MCF 10A (cell line): ENCODE measurements around the gene TMEM212. TPM values are rescaled to one million over a fixed set of nuclear protein-coding genes. Genes with fewer than 3 reads are reported as not detected.
"Not testable (repeated sequence)": the region's sequence is repeated elsewhere in the genome, so short reads cannot be mapped to it uniquely, and the experiment has no call there.

Experiments used
- BruUV-seq: library from RNA; stranded (reverse); fragments of 400-500 nt; replicated peaks from 2 replicates; lab custom pipeline; 2021; lab: Mats Ljungman, UMichigan
- CTCF ChIA-PET: fragments of 300-600 bp; sonication (Branson Sonifier 250); formaldehyde crosslinking; extraction: SDS; loops from one replicate; lab custom pipeline; 2021; ENCODE audit warnings: antibody characterized with exemption, inconsistent platforms; lab: Yijun Ruan, JAX
- POLR2A ChIA-PET: fragments of 300-600, 350-650 bp; sonication (Branson Sonifier 250); formaldehyde crosslinking; extraction: SDS; loops from one replicate; lab custom pipeline; 2020; ENCODE audit warnings: antibody characterized with exemption, inconsistent platforms; lab: Yijun Ruan, JAX
- DNase-seq: peaks from one replicate; pipeline ENCODE4 v3.0.0-alpha.2; 2018; ENCODE audit not compliant: unreplicated experiment
- H3K27ac Mint-ChIP-seq: one replicate; pipeline ENCODE4 v1.8.0; 2022; ENCODE audit warnings: mild to moderate bottlenecking, low read depth, mixed read lengths; ENCODE audit not compliant: unreplicated experiment
- H3K27me3 Mint-ChIP-seq: one replicate; pipeline ENCODE4 v1.8.0; 2022; ENCODE audit warnings: mixed read lengths; ENCODE audit not compliant: insufficient read depth, unreplicated experiment
- H3K36me3 Mint-ChIP-seq: one replicate; pipeline ENCODE4 v1.8.0; 2022; ENCODE audit warnings: mild to moderate bottlenecking, moderate library complexity, mixed read lengths; ENCODE audit not compliant: insufficient read depth, unreplicated experiment
- H3K4me1 Mint-ChIP-seq: one replicate; pipeline ENCODE4 v1.8.0; 2022; ENCODE audit warnings: mixed read lengths; ENCODE audit not compliant: insufficient read depth, unreplicated experiment
- H3K4me3 Mint-ChIP-seq: one replicate; pipeline ENCODE4 v1.8.0; 2022; ENCODE audit warnings: mild to moderate bottlenecking, moderate library complexity, mixed read lengths; ENCODE audit not compliant: unreplicated experiment
- H3K9me3 Mint-ChIP-seq: one replicate; pipeline ENCODE4 v1.8.0; 2022; ENCODE audit warnings: mixed read lengths; ENCODE audit not compliant: unreplicated experiment
- intact Hi-C: fragments of 100-400 bp; cut with micrococcal nuclease; formaldehyde crosslinking; loops from 2 replicates; pipeline ENCODE4 v1.14.1; 2022
- total RNA-seq: library from RNA; stranded (reverse); gene quantifications from 2 replicates; pipeline ENCODE4 v1.2.3, GENCODE V29; 2022
- TF ChIP-seq, protein P1 (sequence below): fragments of 200-600 bp; IDR thresholded peaks from one replicate; pipeline ENCODE4 v1.8.0; 2022; ENCODE audit warnings: antibody characterized with exemption, mild to moderate bottlenecking; ENCODE audit not compliant: unreplicated experiment

TMEM212 gene
- total RNA-seq, 1 experiment from 2014 or later = not detected

GRCh38 chr3:171811913-171812335, 31.2 kb upstream of the TMEM212 start:
- peak; percentile 78 for DNase-seq
- no peaks in the 10 kb centered on the region for H3K9me3 Mint-ChIP-seq
- TF ChIP-seq, protein P1, sequence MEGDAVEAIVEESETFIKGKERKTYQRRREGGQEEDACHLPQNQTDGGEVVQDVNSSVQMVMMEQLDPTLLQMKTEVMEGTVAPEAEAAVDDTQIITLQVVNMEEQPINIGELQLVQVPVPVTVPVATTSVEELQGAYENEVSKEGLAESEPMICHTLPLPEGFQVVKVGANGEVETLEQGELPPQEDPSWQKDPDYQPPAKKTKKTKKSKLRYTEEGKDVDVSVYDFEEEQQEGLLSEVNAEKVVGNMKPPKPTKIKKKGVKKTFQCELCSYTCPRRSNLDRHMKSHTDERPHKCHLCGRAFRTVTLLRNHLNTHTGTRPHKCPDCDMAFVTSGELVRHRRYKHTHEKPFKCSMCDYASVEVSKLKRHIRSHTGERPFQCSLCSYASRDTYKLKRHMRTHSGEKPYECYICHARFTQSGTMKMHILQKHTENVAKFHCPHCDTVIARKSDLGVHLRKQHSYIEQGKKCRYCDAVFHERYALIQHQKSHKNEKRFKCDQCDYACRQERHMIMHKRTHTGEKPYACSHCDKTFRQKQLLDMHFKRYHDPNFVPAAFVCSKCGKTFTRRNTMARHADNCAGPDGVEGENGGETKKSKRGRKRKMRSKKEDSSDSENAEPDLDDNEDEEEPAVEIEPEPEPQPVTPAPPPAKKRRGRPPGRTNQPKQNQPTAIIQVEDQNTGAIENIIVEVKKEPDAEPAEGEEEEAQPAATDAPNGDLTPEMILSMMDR = no peak
- BruUV-seq = no TSS peak
- H3K36me3 Mint-ChIP-seq = peaks cover 11% of the 10 kb centered on the region
- H3K4me1 Mint-ChIP-seq = peaks cover 30% of the 10 kb centered on the region
- intact Hi-C loops = loop anchor here (2.0 kb wide), 1 partner anchor 39 kb away; no protein-coding TSS in a partner anchor
- H3K27me3 Mint-ChIP-seq = no peaks in the 10 kb centered on the region
- no peak overlapping the region for H3K4me3 Mint-ChIP-seq
- H3K27ac Mint-ChIP-seq = peak overlapping the region; percentile 98
- CTCF ChIA-PET = interaction anchor here (0.6 to 4.2 kb wide), 5 partner anchors 10 to 958 kb away, joined by 3 to 40 read pairs (median 5); no protein-coding TSS in a partner anchor
- POLR2A ChIA-PET = interaction anchor here (0.7 to 5.1 kb wide), 24 partner anchors 10 to 351 kb away, joined by 3 to 74 read pairs (median 4); partner anchors contain the start of gene FNDC3B

GRCh38 chr3:171812811-171813210, 30.3 kb upstream of the TMEM212 start:
- BruUV-seq = no TSS peak
- CTCF ChIA-PET = interaction anchor here (0.6 to 4.2 kb wide), 2 partner anchors 18 to 959 kb away, joined by 3 to 40 read pairs; no protein-coding TSS in a partner anchor

DNA sequence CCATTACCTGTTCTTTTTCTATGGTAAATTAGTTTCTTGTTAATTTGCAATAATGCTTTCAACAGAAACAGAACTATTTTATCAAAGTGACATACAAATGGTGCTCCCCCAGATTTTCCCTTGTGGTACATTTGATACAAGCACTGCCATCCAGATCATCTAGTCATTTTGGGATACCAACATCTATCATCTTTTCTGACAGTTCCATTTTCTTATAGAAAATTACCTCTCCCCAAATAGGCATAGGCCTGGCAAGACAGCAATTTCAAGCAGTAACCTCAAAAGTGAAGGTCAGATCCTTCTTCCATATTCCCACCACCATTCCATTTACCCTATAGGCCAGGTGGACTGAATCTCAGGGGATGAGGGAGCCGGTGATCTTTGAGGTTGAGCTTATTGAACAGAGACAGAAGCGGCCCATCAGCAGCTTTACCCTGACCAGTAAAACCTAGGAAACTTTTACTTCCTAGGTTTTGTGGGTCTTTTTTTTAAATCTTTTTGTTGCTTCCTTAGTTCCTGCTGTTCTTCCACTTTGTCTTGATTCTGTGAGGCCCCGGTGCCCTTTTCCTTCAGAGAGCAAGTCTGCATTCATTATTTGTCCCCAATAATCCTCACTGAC, 29.8 kb upstream of the TMEM212 start:
- no TSS peak for BruUV-seq
- TF ChIP-seq, protein P1 = no peak
- Mint-ChIP-seq H3K36me3 (peaks cover 7% of the 10 kb centered on the region), H3K27me3 (no peaks in the 10 kb centered on the region), H3K9me3 (no peaks in the 10 kb centered on the region), H3K27ac (peak overlapping the region; percentile 32), H3K4me1 (peaks cover 27% of the 10 kb centered on the region), H3K4me3 (no peak overlapping the region)
- CTCF ChIA-PET = interaction anchor here (1.2 kb wide), 1 partner anchor 17 kb away, joined by 4 read pairs; no protein-coding TSS in a partner anchor
- intact Hi-C loops = no loop called here
- POLR2A ChIA-PET = interaction anchor here (1.0 to 1.2 kb wide), 2 partner anchors 10 to 18 kb away, joined by 3 read pairs; no protein-coding TSS in a partner anchor
- no peak for DNase-seq

More at GRCh38 chr3:171812811-171813210, 30.3 kb upstream of the TMEM212 start:
- TF ChIP-seq, protein P1 = no peak
- peak overlapping the region; percentile 32 for H3K27ac Mint-ChIP-seq
- H3K27me3 Mint-ChIP-seq = no peaks in the 10 kb centered on the region
- H3K4me3 Mint-ChIP-seq = no peak overlapping the region
- POLR2A ChIA-PET = interaction anchor here (1.2 to 5.1 kb wide), 9 partner anchors 10 to 28 kb away, joined by 3 to 74 read pairs (median 47); no protein-coding TSS in a partner anchor
- no peaks in the 10 kb centered on the region for H3K9me3 Mint-ChIP-seq
- intact Hi-C loops = no loop called here
- no peak for DNase-seq
- peaks cover 7% of the 10 kb centered on the region for H3K36me3 Mint-ChIP-seq
- peaks cover 27% of the 10 kb centered on the region for H3K4me1 Mint-ChIP-seq

- no peak overlapping the region for H3K4me3 Mint-ChIP-seq
- H3K27ac Mint-ChIP-seq = peak overlapping the region; percentile 32
- ChIA-PET POLR2A (interaction anchor here (1.0 to 1.2 kb wide), 2 partner anchors 9 to 19 kb away, joined by 3 read pairs; no protein-coding TSS in a partner anchor), CTCF (interaction anchor here (1.2 kb wide), 1 partner anchor 16 kb away, joined by 4 read pairs; no protein-coding TSS in a partner anchor)
- no peaks in the 10 kb centered on the region for H3K27me3 Mint-ChIP-seq
- BruUV-seq = no TSS peak
- TF ChIP-seq, protein P1 = no peak
- no peaks in the 10 kb centered on the region for H3K9me3 Mint-ChIP-seq
- intact Hi-C loops = no loop called here
- H3K4me1 Mint-ChIP-seq = peaks cover 25% of the 10 kb centered on the region
- DNase-seq = no peak
- peaks cover 7% of the 10 kb centered on the region for H3K36me3 Mint-ChIP-seq
Observed at GRCh38 chr3:171813897-171814460, 29.2 kb upstream of the TMEM212 start.

DNA sequence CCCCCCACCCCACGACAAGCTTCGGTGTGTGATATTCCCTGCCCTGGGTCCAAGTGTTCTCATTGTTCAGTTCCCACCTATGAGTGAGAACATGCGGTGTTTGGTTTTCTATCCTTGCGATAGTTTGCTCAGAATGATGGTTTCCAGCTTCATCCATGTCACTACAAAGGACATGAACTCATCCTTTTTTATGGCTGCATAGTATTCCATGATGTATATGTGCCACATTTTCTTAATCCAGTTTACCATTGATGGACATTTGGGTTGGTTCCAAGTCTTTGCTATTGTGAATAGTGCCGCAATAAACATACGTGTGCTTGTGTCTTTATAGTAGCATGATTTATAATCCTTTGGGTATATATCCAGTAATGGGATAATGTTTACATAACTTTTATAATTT, 28.5 kb upstream of the TMEM212 start:
- CTCF ChIA-PET, BruUV-seq: not testable (repeated sequence)

More for the DNA sequence above, 28.5 kb upstream of the TMEM212 start:
- POLR2A ChIA-PET = interaction anchor here (0.7 kb wide), 1 partner anchor 518 kb away, joined by 3 read pairs; no protein-coding TSS in a partner anchor
- H3K36me3 Mint-ChIP-seq, DNase-seq, H3K27ac Mint-ChIP-seq, H3K4me3 Mint-ChIP-seq, intact Hi-C loops, H3K9me3 Mint-ChIP-seq, H3K27me3 Mint-ChIP-seq: not testable (repeated sequence)
- peaks cover 18% of the 10 kb centered on the region for H3K4me1 Mint-ChIP-seq
